ENCODE results near the gene HS3ST3A1.

HS3ST3A1 gene

GRCh38 chr17:13546851-13547250, 54.9 kb downstream of the HS3ST3A1 start:
- DNase-seq = no peak
- Histone ChIP-seq H2AK5ac (ENCODE audit: low read length) (no peak overlapping the region), H4K5ac (ENCODE audit: low read length) (no peak overlapping the region), H3K4ac (ENCODE audit: low read depth, low read length) (no peak overlapping the region), H2BK120ac (ENCODE audit: low read depth, low read length) (no peak overlapping the region), H2BK5ac (ENCODE audit: low read length) (no peak overlapping the region), H4K8ac (ENCODE audit: low read depth, low read length) (no peak overlapping the region), H3K79me2 (ENCODE audit: control insufficient read depth, insufficient read depth, low read length) (no peaks in the 10 kb centered on the region), H3K4me1 (ENCODE audit: control insufficient read depth, low read depth, low read length) (no peaks in the 10 kb centered on the region), H3K9ac (ENCODE audit: low read length) (no peak overlapping the region), H3K27ac (ENCODE audit: low read depth, low read length) (no peak overlapping the region), H3K4me3 (ENCODE audit: low read length) (no peak overlapping the region), H3K27me3 (ENCODE audit: insufficient read depth, low read length, poor library complexity) (no peaks in the 10 kb centered on the region), H3K23ac (ENCODE audit: low read length) (no peak overlapping the region), H3K56ac (ENCODE audit: low read length) (no peak overlapping the region), H2BK15ac (replicated peaks; ENCODE audit: low read depth) (no peak overlapping the region), H3K4me2 (ENCODE audit: low read length) (no peak overlapping the region), H3K36me3 (ENCODE audit: control insufficient read depth, insufficient read depth, low read length) (no peaks in the 10 kb centered on the region), H3K18ac (ENCODE audit: low read length) (no peak overlapping the region), H3K79me1 (ENCODE audit: low read length) (peaks cover 2% of the 10 kb centered on the region)
- WGBS (ENCODE audit: extremely low coverage, insufficient coverage, low lambda C conversion rate) = no CpG with 5 or more reads among the region's 2 CpGs

GRCh38 chr17:13545941-13546340, 55.8 kb downstream of the HS3ST3A1 start:
- Histone ChIP-seq H3K79me1 (ENCODE audit: low read length) (peaks cover 2% of the 10 kb centered on the region), H2BK15ac (replicated peaks; ENCODE audit: low read depth) (no peak overlapping the region), H3K36me3 (ENCODE audit: control insufficient read depth, insufficient read depth, low read length) (no peaks in the 10 kb centered on the region), H4K8ac (ENCODE audit: low read depth, low read length) (no peak overlapping the region), H4K5ac (ENCODE audit: low read length) (no peak overlapping the region), H3K23ac (ENCODE audit: low read length) (no peak overlapping the region), H3K18ac (ENCODE audit: low read length) (no peak overlapping the region), H2AK5ac (ENCODE audit: low read length) (no peak overlapping the region), H3K56ac (ENCODE audit: low read length) (no peak overlapping the region), H3K4me2 (ENCODE audit: low read length) (no peak overlapping the region), H2BK120ac (ENCODE audit: low read depth, low read length) (no peak overlapping the region), H3K79me2 (ENCODE audit: control insufficient read depth, insufficient read depth, low read length) (no peaks in the 10 kb centered on the region), H3K4me1 (ENCODE audit: control insufficient read depth, low read depth, low read length) (no peaks in the 10 kb centered on the region), H3K27ac (ENCODE audit: low read depth, low read length) (no peak overlapping the region), H3K4me3 (ENCODE audit: low read length) (no peak overlapping the region), H2BK5ac (ENCODE audit: low read length) (no peak overlapping the region), H3K4ac (ENCODE audit: low read depth, low read length) (no peak overlapping the region), H3K27me3 (ENCODE audit: insufficient read depth, low read length, poor library complexity) (no peaks in the 10 kb centered on the region), H3K9ac (ENCODE audit: low read length) (no peak overlapping the region)
- WGBS (ENCODE audit: extremely low coverage, insufficient coverage, low lambda C conversion rate) = no CpG with 5 or more reads among the region's 8 CpGs
- no peak for DNase-seq

GRCh38 chr17:13544765-13545164, 57.0 kb downstream of the HS3ST3A1 start:
- H4K5ac ChIP-seq (ENCODE audit: low read length) = no peak overlapping the region
- no peak overlapping the region for H3K56ac ChIP-seq (ENCODE audit: low read length)
- H3K27me3 ChIP-seq (ENCODE audit: insufficient read depth, low read length, poor library complexity) = no peaks in the 10 kb centered on the region
- no peak overlapping the region for H3K23ac ChIP-seq (ENCODE audit: low read length)
- H3K27ac ChIP-seq (ENCODE audit: low read depth, low read length) = no peak overlapping the region
- no peaks in the 10 kb centered on the region for H3K79me2 ChIP-seq (ENCODE audit: control insufficient read depth, insufficient read depth, low read length)
- DNase-seq = no peak
- no peak overlapping the region for H3K4ac ChIP-seq (ENCODE audit: low read depth, low read length)
- no CpG with 5 or more reads among the region's 9 CpGs for WGBS (ENCODE audit: extremely low coverage, insufficient coverage, low lambda C conversion rate)
- no peak overlapping the region for H3K4me2 ChIP-seq (ENCODE audit: low read length)
- H2BK5ac ChIP-seq (ENCODE audit: low read length) = no peak overlapping the region
- no peak overlapping the region for H3K4me3 ChIP-seq (ENCODE audit: low read length)
- no peak overlapping the region for H2BK120ac ChIP-seq (ENCODE audit: low read depth, low read length)
- no peaks in the 10 kb centered on the region for H3K4me1 ChIP-seq (ENCODE audit: control insufficient read depth, low read depth, low read length)
- no peak overlapping the region for H2AK5ac ChIP-seq (ENCODE audit: low read length)
- H3K36me3 ChIP-seq (ENCODE audit: control insufficient read depth, insufficient read depth, low read length) = no peaks in the 10 kb centered on the region
- H3K79me1 ChIP-seq (ENCODE audit: low read length) = no peaks in the 10 kb centered on the region
- no peak overlapping the region for H3K9ac ChIP-seq (ENCODE audit: low read length)
- no peak overlapping the region for H4K8ac ChIP-seq (ENCODE audit: low read depth, low read length)
- H2BK15ac ChIP-seq (replicated peaks; ENCODE audit: low read depth) = no peak overlapping the region
- no peak overlapping the region for H3K18ac ChIP-seq (ENCODE audit: low read length)

GRCh38 chr17:13544292-13544691, 57.4 kb downstream of the HS3ST3A1 start:
- Histone ChIP-seq H4K8ac (ENCODE audit: low read depth, low read length) (no peak overlapping the region), H3K18ac (ENCODE audit: low read length) (no peak overlapping the region), H3K36me3 (ENCODE audit: control insufficient read depth, insufficient read depth, low read length) (no peaks in the 10 kb centered on the region), H2BK5ac (ENCODE audit: low read length) (no peak overlapping the region), H3K4me2 (ENCODE audit: low read length) (no peak overlapping the region), H2BK15ac (replicated peaks; ENCODE audit: low read depth) (no peak overlapping the region), H2BK120ac (ENCODE audit: low read depth, low read length) (no peak overlapping the region), H2AK5ac (ENCODE audit: low read length) (no peak overlapping the region), H3K27ac (ENCODE audit: low read depth, low read length) (no peak overlapping the region), H4K5ac (ENCODE audit: low read length) (no peak overlapping the region), H3K4ac (ENCODE audit: low read depth, low read length) (no peak overlapping the region), H3K79me2 (ENCODE audit: control insufficient read depth, insufficient read depth, low read length) (no peaks in the 10 kb centered on the region), H3K56ac (ENCODE audit: low read length) (no peak overlapping the region), H3K9ac (ENCODE audit: low read length) (no peak overlapping the region), H3K27me3 (ENCODE audit: insufficient read depth, low read length, poor library complexity) (no peaks in the 10 kb centered on the region), H3K4me3 (ENCODE audit: low read length) (no peak overlapping the region), H3K79me1 (ENCODE audit: low read length) (no peaks in the 10 kb centered on the region), H3K23ac (ENCODE audit: low read length) (no peak overlapping the region), H3K4me1 (ENCODE audit: control insufficient read depth, low read depth, low read length) (no peaks in the 10 kb centered on the region)
- peak; percentile 56 for DNase-seq
- no CpG with 5 or more reads among the region's 7 CpGs for WGBS (ENCODE audit: extremely low coverage, insufficient coverage, low lambda C conversion rate)

- Histone ChIP-seq H2BK120ac (ENCODE audit: low read depth, low read length) (no peak overlapping the region), H2BK15ac (replicated peaks; ENCODE audit: low read depth) (no peak overlapping the region), H3K27me3 (ENCODE audit: insufficient read depth, low read length, poor library complexity) (no peaks in the 10 kb centered on the region), H3K36me3 (ENCODE audit: control insufficient read depth, insufficient read depth, low read length) (no peaks in the 10 kb centered on the region), H3K27ac (ENCODE audit: low read depth, low read length) (no peak overlapping the region), H3K4me1 (ENCODE audit: control insufficient read depth, low read depth, low read length) (no peaks in the 10 kb centered on the region), H3K79me1 (ENCODE audit: low read length) (no peaks in the 10 kb centered on the region), H3K56ac (ENCODE audit: low read length) (no peak overlapping the region), H2BK5ac (ENCODE audit: low read length) (no peak overlapping the region), H4K8ac (ENCODE audit: low read depth, low read length) (no peak overlapping the region), H3K9ac (ENCODE audit: low read length) (no peak overlapping the region), H3K4me3 (ENCODE audit: low read length) (no peak overlapping the region), H3K79me2 (ENCODE audit: control insufficient read depth, insufficient read depth, low read length) (no peaks in the 10 kb centered on the region), H3K4ac (ENCODE audit: low read depth, low read length) (no peak overlapping the region), H3K18ac (ENCODE audit: low read length) (no peak overlapping the region), H2AK5ac (ENCODE audit: low read length) (no peak overlapping the region), H3K23ac (ENCODE audit: low read length) (no peak overlapping the region), H3K4me2 (ENCODE audit: low read length) (no peak overlapping the region), H4K5ac (ENCODE audit: low read length) (no peak overlapping the region)
- no peak for DNase-seq
Measured at GRCh38 chr17:13542636-13543035, 59.1 kb downstream of the HS3ST3A1 start.

GRCh38 chr17:13541032-13541480, 60.7 kb downstream of the HS3ST3A1 start:
- H2AK5ac ChIP-seq (ENCODE audit: low read length) = no peak overlapping the region
- H3K79me1 ChIP-seq (ENCODE audit: low read length) = no peaks in the 10 kb centered on the region
- no peak overlapping the region for H2BK15ac ChIP-seq (replicated peaks; ENCODE audit: low read depth)
- H2BK120ac ChIP-seq (ENCODE audit: low read depth, low read length) = no peak overlapping the region
- H4K5ac ChIP-seq (ENCODE audit: low read length) = no peak overlapping the region
- H3K36me3 ChIP-seq (ENCODE audit: control insufficient read depth, insufficient read depth, low read length) = no peaks in the 10 kb centered on the region
- no peaks in the 10 kb centered on the region for H3K27me3 ChIP-seq (ENCODE audit: insufficient read depth, low read length, poor library complexity)
- no peak for DNase-seq
- no peaks in the 10 kb centered on the region for H3K79me2 ChIP-seq (ENCODE audit: control insufficient read depth, insufficient read depth, low read length)
- no peak overlapping the region for H3K4me3 ChIP-seq (ENCODE audit: low read length)
- no peak overlapping the region for H3K4me2 ChIP-seq (ENCODE audit: low read length)
- H4K8ac ChIP-seq (ENCODE audit: low read depth, low read length) = no peak overlapping the region
- no peak overlapping the region for H3K56ac ChIP-seq (ENCODE audit: low read length)
- no peak overlapping the region for H3K18ac ChIP-seq (ENCODE audit: low read length)
- no peaks in the 10 kb centered on the region for H3K4me1 ChIP-seq (ENCODE audit: control insufficient read depth, low read depth, low read length)
- H3K4ac ChIP-seq (ENCODE audit: low read depth, low read length) = no peak overlapping the region
- no CpG with 5 or more reads among the region's 2 CpGs for WGBS (ENCODE audit: extremely low coverage, insufficient coverage, low lambda C conversion rate)
- no peak overlapping the region for H2BK5ac ChIP-seq (ENCODE audit: low read length)
- H3K23ac ChIP-seq (ENCODE audit: low read length) = no peak overlapping the region
- H3K9ac ChIP-seq (ENCODE audit: low read length) = no peak overlapping the region
- no peak overlapping the region for H3K27ac ChIP-seq (ENCODE audit: low read depth, low read length)

All from mesendoderm (in vitro differentiated cells).